Neural crest cell (in vitro differentiated cells): Measurements from ENCODE around the gene A3GALT2. TPM values are rescaled to one million over a fixed set of nuclear protein-coding genes. Genes with fewer than 3 reads are reported as not detected.
"Not testable (repeated sequence)": the region's sequence is repeated elsewhere in the genome, so short reads cannot be mapped to it uniquely, and the experiment has no call there.

Experiments
- DNase-seq: peaks from one replicate; pipeline ENCODE4 v3.0.0; 2021; ENCODE audit warnings: low read depth, mixed read lengths, low spot score
- H3K27ac Mint-ChIP-seq: one replicate; pipeline ENCODE4 v1.8.0; 2021; ENCODE audit warnings: mild to moderate bottlenecking, mixed read lengths; ENCODE audit not compliant: unreplicated experiment
- H3K27me3 Mint-ChIP-seq: 2 replicates; pipeline ENCODE4 v1.8.0; 2021; ENCODE audit warnings: low read depth, mild to moderate bottlenecking, mixed read lengths
- H3K36me3 Mint-ChIP-seq: 2 replicates; pipeline ENCODE4 v1.8.0; 2021; ENCODE audit warnings: low read depth, mild to moderate bottlenecking, mixed read lengths
- H3K4me1 Mint-ChIP-seq: 2 replicates; pipeline ENCODE4 v1.8.0; 2021; ENCODE audit warnings: mixed read lengths
- H3K4me3 Mint-ChIP-seq: one replicate; pipeline ENCODE4 v1.8.0; 2021; ENCODE audit warnings: mild to moderate bottlenecking, mixed read lengths
- H3K9me3 Mint-ChIP-seq: 2 replicates; pipeline ENCODE4 v1.8.0; 2021; ENCODE audit warnings: mixed read lengths
- total RNA-seq: library from RNA; stranded (reverse); gene quantifications from 2 replicates; pipeline ENCODE4 v1.2.1, GENCODE V29; 2021
- TF ChIP-seq, protein P1 (sequence below): fragments of 200-600 bp; sonication (generic); conservative IDR thresholded peaks from 2 replicates; pipeline ENCODE4 v1.5.0; 2021; ENCODE audit warnings: antibody characterized with exemption, mild to moderate bottlenecking

The A3GALT2 gene
- total RNA-seq, 1 donor from 2014 or later: not detected

DNA sequence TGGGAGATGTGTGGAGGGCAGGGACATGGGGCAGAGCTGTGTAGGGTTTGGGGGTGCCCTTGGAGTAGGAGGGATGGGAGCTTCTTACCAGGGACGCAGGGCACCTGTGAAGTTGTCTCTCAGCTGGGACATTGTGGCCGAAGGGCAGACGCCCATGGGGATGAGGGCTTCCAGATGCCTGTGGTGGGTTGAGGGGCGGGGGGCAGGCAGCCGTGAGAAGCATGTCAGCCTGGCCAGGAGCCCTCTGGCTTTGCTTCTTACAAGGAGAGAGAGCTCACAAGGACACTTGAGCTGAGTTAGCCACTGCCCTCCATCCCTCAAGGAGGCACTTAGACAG is 8.5 kb downstream of the A3GALT2 start:
- TF ChIP-seq, protein P1, sequence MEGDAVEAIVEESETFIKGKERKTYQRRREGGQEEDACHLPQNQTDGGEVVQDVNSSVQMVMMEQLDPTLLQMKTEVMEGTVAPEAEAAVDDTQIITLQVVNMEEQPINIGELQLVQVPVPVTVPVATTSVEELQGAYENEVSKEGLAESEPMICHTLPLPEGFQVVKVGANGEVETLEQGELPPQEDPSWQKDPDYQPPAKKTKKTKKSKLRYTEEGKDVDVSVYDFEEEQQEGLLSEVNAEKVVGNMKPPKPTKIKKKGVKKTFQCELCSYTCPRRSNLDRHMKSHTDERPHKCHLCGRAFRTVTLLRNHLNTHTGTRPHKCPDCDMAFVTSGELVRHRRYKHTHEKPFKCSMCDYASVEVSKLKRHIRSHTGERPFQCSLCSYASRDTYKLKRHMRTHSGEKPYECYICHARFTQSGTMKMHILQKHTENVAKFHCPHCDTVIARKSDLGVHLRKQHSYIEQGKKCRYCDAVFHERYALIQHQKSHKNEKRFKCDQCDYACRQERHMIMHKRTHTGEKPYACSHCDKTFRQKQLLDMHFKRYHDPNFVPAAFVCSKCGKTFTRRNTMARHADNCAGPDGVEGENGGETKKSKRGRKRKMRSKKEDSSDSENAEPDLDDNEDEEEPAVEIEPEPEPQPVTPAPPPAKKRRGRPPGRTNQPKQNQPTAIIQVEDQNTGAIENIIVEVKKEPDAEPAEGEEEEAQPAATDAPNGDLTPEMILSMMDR: no peak
- H3K4me3 Mint-ChIP-seq: no peak overlapping the region
- no peak for DNase-seq
- H3K9me3 Mint-ChIP-seq: peaks cover 2% of the 10 kb centered on the region
- H3K36me3 Mint-ChIP-seq: peaks cover 11% of the 10 kb centered on the region
- peaks cover 4% of the 10 kb centered on the region for H3K27me3 Mint-ChIP-seq
- H3K27ac Mint-ChIP-seq: no peak overlapping the region
- peaks cover 7% of the 10 kb centered on the region for H3K4me1 Mint-ChIP-seq

DNA sequence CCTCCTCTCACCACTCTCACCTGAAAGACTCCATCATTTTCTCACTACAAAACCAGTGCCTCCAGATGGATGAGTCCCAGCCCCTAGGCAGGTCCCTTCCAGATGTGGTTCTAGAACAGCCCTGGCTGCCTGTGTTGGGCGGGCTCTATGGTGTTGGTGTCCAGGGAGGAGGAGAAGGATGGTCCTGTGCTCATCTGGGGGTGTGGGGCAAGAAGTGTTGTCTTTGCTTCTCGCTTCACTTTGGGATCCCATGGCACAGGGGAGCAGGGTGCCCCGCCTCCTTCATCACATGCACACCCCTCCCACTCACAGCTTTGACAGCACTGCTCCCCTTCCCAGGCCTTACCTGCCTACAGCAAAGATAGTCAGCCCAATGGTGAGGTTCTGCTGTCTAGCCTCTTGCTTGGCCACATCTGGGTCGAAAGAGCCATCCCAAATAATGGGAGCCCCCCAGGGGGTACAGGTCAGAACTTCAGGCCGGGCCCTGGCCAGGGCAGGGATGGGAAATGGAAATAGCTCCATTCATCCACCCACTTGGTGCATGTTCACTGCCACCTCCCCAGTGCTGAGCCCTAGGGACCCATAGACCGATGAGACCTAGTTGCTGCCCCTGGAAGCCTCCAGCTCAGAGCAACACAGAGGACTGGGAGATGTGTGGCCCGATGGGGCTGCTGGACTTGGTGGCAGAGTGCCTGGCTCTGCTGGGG is 9.0 kb downstream of the A3GALT2 start:
- Mint-ChIP-seq H3K27ac (no peak overlapping the region), H3K4me3 (no peak overlapping the region), H3K27me3 (peaks cover 4% of the 10 kb centered on the region), H3K4me1 (peaks cover 7% of the 10 kb centered on the region), H3K36me3 (peaks cover 11% of the 10 kb centered on the region), H3K9me3 (peaks cover 2% of the 10 kb centered on the region)
- TF ChIP-seq, protein P1: no peak
- DNase-seq: no peak

DNA sequence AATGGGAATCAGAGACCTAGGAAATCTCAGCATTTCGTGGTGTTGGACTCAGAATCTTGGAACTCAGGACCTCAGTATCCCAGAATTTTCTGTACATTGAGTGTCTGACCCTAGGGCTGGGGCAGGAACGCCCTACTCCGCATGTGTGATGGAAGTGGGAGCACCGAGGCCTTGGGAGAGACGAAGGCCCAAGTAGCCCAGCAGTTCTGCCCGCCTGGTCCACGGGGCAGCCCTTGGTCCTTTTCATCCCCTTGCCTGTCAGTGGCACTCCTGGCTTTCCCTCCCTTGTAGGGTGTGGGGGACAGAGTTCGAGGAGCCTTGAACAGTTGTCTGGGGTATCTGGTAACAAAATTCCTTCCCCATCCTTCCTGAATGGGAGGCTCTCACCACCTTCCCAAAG is 10.2 kb downstream of the A3GALT2 start:
- Mint-ChIP-seq H3K36me3 (peaks cover 11% of the 10 kb centered on the region), H3K4me1 (peaks cover 7% of the 10 kb centered on the region), H3K27me3 (peaks cover 4% of the 10 kb centered on the region), H3K27ac (no peak overlapping the region), H3K9me3 (peaks cover 2% of the 10 kb centered on the region), H3K4me3 (no peak overlapping the region)
- TF ChIP-seq, protein P1: no peak
- DNase-seq: no peak

DNA sequence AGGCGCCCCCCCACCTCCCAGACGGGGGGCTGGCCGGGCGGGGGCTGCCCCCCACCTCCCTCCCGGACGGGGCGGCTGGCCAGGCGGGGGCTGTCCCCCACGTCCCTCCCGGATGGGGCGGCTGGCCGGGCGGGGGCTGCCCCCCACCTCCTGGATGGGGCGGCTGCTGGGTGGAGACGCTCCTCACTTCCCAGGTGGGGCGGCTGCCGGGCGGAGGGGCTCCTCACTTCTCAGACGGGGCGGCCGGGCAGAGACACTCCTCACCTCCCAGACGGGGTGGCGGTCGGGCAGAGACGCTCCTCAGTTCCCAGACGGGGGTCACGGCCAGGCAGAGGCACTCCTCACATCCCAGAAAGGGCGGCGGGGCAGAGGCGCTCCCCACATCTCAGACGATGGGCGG is 11.5 kb downstream of the A3GALT2 start:
- H3K9me3 Mint-ChIP-seq, H3K27me3 Mint-ChIP-seq, H3K4me3 Mint-ChIP-seq, H3K4me1 Mint-ChIP-seq, DNase-seq, H3K27ac Mint-ChIP-seq: not testable (repeated sequence)
- H3K36me3 Mint-ChIP-seq: peaks cover 11% of the 10 kb centered on the region

DNA sequence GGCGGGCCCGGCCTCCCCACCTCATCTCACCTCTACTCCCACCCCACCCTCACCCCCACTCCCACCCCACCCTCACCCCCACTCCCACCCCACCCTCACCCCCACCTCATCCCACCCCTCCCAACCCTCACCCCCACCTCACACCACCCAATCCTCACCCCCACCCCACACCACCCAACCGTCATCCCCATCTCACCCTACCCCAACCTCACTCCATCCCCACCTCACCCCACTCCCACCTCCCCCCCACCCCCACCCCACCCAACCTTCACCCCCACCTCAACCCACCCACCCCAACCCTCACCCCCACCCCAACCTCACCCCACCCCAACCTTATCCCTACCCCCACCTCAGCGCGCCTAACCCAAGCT is 13.4 kb downstream of the A3GALT2 start:
- peaks cover 4% of the 10 kb centered on the region for H3K27me3 Mint-ChIP-seq
- H3K9me3 Mint-ChIP-seq: peaks cover 2% of the 10 kb centered on the region
- H3K4me3 Mint-ChIP-seq: no peak overlapping the region
- TF ChIP-seq, protein P1: no peak
- DNase-seq: no peak
- peaks cover 10% of the 10 kb centered on the region for H3K4me1 Mint-ChIP-seq
- H3K36me3 Mint-ChIP-seq: peaks cover 17% of the 10 kb centered on the region
- no peak overlapping the region for H3K27ac Mint-ChIP-seq

DNA sequence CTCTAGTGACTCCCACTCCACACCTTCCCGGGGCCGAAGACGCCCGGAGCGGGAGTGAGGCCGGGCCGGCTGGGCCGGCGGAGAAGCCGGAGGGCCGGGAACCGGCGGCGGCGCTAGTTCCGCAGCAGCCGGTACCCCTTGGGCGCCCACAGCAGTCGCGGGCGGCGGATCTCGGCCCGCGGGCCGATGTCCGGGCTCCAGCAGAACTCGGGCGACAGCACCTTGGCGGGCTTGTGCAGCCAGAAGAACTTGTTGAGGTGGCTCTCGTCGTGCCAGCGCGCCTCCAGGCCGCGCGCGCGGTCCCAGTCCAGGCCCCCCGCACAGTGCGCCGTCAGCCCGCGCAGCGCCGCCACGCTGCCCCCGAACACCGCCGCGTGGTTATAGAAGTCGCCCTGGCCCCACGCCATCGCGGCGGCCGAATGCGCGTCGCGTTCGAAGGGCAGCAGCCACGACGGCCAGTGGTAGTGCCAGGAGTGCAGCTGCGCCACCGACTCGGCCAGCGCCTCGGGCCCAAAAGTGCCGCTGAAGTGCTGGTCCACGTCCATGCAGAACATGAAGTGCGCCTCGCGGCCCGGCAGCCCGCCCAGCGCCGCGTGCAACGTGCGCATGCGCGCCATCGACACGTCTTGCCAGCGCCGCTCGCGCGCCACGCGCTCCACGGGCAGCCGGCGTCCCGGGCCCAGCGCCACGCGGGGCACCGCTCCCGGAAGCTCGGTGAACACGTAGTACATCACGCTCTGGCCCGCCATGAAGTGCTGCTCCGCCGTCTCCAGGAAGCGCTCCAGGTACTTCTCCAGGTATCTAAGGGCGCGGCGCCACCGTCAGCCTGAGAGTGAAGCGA is 14.0 kb downstream of the A3GALT2 start:
- no peak overlapping the region for H3K27ac Mint-ChIP-seq
- H3K4me3 Mint-ChIP-seq: no peak overlapping the region
- H3K9me3 Mint-ChIP-seq: peaks cover 2% of the 10 kb centered on the region
- TF ChIP-seq, protein P1: no peak
- peaks cover 10% of the 10 kb centered on the region for H3K4me1 Mint-ChIP-seq
- peaks cover 19% of the 10 kb centered on the region for H3K36me3 Mint-ChIP-seq
- DNase-seq: no peak
- peaks cover 4% of the 10 kb centered on the region for H3K27me3 Mint-ChIP-seq
